HG03060 (cell line): ENCODE results near the gene ZNRF2.
"Not testable (repeated sequence)": the region's sequence is repeated elsewhere in the genome, so short reads cannot be mapped to it uniquely, and the experiment has no call there.

Experiments used
- ATAC-seq: cut with Tn5 transposase; IDR thresholded peaks from one replicate; pipeline ENCODE4 v1.9.1; 2021; ENCODE audit warnings: low read depth, moderate number of reproducible peaks; ENCODE audit not compliant: unreplicated experiment

Gene ZNRF2

DNA sequence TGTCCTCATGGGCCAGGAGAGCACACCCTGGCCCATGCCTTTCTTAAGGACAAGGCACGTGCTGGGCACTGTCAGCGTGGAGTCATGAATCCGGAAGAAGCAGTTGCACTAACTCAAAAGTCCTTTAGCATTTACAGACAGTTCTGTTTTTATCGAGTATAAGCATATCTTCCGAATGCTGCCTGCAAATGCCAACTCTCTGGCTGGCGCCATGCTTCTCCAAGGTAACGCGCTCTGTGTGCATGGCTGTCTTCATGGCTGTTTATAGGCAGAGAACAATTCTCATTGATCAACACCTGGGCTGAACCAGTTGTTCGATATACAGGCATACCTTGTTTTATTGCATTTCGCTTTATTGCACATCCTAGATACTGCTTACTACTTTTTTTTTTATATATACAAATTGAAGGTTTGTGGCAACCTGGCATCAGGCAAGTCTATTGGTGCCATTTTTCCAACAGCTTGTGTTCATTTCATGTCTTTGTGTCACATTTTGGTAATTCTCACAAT is 28.0 kb upstream of the ZNRF2 start:
- no peak for ATAC-seq

DNA sequence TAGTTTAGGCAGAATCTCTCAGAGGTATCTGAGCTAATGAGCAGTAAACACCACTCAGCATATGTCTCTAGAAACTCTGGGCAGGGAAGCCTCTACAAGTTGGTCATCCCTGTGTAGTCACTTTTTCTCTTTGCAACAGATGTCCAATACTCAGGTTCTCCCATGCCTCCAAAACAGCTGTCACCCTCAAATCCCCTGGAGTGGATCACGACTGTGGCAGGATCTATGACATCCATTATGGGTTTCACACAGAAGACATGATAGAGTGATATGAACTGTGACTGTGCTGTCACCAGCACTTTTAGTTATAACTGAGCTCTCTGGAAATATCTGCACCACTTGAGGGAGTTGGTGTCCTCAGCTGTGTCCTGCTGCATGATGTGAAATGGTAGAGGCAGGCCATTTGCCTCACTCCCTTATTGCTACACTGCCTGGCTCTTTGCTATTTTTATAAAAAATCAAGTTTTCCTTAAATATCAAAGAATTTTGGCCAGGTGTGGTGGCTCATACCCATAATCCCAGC is 24.1 kb upstream of the ZNRF2 start:
- ATAC-seq, result no peak

DNA sequence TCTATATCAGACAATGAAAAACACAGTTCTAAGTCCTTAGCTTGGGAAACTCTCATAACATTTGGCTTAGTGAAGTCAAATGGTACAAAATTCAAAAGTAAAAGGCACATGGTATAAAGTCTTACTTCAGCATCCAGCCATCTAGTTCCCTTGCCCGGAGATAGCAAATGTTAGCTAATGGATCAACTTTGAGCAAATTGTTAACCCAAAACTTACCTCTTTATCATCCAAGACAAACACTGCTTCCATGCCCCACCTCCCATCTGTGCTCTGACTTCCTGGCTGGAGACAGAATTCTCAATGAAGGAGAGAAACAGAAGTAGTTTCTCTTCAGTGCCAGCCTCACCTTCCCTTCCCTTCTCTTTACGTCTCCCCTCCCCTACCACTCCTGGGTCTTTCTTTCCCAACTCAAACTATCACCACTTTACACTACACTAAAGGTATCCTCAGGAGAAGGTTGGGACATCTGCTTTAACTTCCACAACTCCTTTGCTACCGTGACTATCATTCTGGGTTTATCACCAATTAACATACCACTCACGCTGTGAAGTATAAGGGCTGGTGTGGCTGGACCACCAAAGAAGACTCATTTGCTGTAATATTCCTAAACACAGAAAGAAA is 21.2 kb upstream of the ZNRF2 start:
- ATAC-seq, result no peak

DNA sequence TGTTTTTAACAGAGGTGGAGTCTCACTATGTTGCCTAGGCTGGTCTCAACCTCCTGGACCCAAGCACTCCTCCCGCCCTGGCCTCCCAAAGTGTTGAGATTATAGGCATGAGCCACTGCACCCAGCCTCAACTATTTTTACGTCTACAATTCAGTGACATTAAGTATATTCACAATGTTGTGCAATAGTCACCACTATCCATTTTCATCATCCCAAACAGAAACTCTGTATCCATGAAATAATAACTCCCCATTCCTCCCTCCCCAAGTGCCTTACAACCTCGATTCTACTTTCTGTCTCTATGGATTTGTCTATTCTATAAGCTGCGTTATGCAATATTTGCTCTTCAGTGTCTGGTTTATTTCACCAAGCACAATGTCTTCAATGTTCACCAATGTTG is 20.3 kb upstream of the ZNRF2 start:
- ATAC-seq, result no peak

DNA sequence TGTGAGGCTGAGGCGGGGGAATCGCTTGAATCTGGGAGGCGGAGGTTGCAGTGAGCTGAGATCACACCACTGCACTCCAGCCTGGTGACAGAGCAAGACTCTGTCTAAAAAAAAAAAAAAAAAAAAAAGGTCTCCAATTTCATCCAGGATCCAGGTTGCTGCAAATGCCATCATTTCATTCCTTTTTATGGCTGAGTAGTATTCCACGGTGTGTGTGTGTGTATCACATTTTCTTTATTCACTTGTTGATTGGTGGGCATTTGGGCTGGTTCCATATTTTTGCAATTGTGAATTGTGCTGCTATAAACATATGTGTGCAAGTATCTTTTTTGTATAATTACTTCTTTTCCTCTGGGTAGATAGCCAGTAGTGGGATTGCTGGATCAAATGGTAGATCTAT is 19.2 kb upstream of the ZNRF2 start:
- not testable (repeated sequence) for ATAC-seq

GRCh38 chr7:30266686-30267085 is 17.7 kb upstream of the ZNRF2 start:
- ATAC-seq, result no peak

DNA sequence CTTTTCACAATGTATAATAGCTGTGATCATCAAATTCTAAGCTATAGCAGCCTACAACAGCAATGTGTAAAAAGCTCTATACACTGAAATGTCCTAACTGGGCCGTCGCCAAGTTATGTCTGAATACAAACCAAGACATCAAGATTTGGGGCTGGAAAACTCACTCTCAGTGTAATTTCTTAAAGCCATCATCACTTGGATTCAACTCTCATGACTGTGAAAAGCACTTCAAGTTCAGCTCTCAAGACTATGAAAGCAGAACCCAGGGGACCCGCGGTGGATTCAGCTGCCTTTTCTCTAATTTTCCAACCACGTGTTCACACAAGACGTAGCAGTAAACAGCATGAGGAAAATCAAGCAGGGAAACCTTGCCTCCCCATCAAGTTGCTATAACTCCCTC is 15.8 kb upstream of the ZNRF2 start:
- ATAC-seq, result no peak

DNA sequence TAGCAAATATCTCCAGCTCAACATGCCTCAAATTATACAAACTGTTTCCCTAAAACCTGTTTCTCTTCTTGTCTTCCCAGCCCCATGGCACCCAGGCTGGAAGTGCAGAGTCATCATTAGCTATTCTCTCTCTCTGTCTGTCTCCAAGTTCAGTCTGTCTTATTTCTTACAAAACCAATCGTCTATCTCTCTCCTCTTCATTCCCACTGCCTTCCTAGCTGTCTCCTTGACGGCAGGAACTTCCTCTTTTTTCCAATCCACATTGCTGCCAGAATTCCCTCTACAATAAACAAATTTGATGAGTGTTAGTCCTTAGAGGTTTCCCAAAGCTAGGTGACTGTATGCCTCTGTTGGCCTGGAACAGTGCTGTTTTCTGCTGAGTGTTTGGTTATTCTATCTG is 14.9 kb upstream of the ZNRF2 start:
- no peak for ATAC-seq

DNA sequence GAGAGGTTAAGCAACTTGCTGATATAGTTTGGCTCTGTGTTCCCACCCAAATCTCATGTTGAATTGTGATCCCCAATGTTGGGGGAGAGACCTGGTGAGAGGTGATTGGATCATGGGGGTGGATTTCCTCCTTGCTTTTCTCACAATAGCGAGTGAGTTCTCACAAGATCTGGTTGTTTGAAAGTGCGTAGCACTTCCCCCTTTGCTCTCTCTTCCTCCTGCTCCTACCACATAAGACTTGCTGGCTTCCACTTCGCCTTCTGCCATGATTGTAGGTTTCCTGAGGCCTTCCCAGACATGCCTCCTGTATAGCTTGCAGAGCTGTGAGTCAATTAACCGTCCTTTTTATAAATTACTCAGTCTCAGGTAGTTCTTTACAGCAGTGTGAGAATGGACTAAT is 13.5 kb upstream of the ZNRF2 start:
- no peak for ATAC-seq

GRCh38 chr7:30272126-30272525 is 12.3 kb upstream of the ZNRF2 start:
- ATAC-seq, result no peak

GRCh38 chr7:30273552-30273951 is 10.8 kb upstream of the ZNRF2 start:
- no peak for ATAC-seq

- no peak for ATAC-seq
Observed at GRCh38 chr7:30274641-30275040, 9.8 kb upstream of the ZNRF2 start.

DNA sequence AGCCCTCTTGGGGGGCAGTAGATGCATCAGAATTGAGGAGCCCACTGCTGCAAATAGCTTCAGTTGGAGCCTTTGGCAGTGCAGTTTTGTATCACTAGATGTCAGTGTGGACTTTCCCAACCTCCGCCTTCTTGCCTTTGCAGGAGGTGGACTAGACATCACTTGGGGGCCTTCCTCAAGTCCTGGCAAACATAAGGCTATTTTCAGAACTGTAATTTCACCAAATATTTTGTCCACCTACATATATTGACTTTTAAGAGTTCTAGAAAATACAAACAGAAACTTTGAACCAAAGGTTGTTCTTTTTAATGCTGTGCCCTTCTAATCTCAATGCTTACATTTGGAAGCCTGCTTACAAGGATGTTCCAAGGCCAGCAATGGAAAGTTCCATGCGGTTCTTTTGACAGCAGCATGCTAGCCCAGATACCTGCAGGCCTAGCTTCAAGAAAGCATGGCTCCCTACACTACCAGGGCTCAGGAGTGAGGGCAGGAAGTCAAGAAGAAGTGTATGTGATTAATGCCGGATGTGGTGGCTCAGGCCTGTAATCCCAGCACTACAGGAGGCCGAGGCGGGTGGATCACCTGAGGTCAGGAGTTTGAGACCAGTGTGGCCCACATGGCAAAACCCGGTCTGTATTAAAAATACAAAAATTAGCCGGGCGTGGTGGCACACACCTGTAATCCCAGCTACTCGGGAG is 8.0 kb upstream of the ZNRF2 start:
- no peak for ATAC-seq

DNA sequence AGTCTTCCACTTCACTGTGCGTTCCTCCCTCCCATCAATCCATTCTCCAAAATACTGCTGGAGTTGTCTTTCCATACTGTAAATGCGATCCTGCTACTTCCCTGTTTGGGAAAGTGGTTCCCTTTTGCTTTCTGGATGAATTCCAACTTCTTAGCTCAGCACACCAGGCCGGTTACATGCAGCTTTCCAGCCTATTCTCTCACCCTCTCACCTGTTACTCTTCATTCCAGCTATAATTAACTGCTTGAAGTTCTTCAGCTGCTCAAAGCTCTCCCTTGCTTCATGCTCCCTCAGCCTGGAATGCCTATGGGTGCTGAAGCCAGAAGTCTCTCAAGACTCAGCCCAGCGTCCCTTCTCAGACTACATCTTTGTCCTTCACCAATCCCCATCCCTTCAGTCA is 6.0 kb upstream of the ZNRF2 start:
- no peak for ATAC-seq

DNA sequence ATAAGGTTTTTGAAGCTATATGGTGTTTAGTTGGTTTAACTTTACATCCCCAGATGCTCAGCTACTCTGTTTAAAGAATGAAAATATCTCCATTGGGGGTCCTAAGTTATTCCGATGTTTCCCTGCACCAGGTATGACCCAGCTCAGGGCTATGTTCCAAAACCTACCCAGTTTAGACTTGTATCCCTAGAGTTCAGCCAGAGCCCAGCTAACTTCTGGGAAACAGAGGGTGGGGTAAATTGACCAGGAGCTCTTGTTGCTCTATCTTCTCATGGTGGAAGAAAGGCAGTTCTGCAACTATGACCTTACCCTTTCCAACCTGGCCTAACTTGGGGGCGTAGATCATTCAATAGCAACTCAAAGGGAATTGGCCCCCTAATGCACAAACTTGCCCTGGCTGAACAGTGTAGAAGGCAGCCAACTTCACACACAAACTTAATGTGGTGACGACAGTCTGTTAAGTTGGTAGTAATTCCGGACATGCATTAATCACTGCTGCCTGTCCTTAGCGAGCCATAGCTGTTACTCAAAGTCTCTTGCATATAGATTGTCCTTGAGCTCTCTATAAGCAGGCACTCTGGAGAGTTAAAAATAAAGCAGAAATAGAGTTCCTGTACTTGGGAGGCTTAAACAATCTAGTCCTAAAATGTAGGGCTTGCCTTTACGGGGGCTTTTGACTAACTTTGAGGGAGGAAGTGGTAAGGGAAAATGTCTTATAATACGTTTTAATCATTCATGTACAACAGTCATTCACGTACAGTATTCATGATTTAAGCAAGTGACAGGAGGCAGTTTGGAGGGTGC is 5.3 kb upstream of the ZNRF2 start:
- ATAC-seq, result no peak

GRCh38 chr7:30279653-30279904 is 4.8 kb upstream of the ZNRF2 start:
- no peak for ATAC-seq

- no peak for ATAC-seq
Observed at GRCh38 chr7:30280631-30281030, 3.8 kb upstream of the ZNRF2 start.

DNA sequence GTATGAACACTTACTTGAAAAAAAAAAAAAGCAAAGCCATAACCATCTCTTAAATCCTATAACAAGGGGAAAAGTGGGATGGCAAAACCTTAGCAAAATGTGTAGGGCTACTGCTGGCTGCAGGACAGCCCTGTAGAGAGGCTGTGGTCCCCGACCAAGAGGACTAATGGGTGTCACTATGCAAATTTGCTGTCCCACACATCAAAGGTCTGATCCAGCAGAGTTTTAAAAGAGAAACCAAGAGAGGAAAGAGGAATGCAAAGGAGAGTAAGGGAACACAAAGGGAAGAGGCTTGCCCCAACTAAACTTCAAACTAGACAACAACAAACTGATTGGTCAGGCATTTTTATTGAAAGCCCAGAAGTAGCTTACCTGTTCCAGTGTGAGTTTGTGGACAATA is 3.1 kb upstream of the ZNRF2 start:
- ATAC-seq, result no peak

GRCh38 chr7:30281791-30282190 is 2.6 kb upstream of the ZNRF2 start:
- no peak for ATAC-seq

GRCh38 chr7:30282735-30283134 is 1.7 kb upstream of the ZNRF2 start:
- ATAC-seq, result no peak

GRCh38 chr7:30285067-30285535 is 704 bp downstream of the ZNRF2 start:
- no peak for ATAC-seq
